22Rv1 (cell line): ENCODE results near the gene SHROOM2.

Source experiments
- CTCF ChIP-seq: fragments of 450-650 bp; IDR thresholded peaks from 2 replicates; pipeline ENCODE4 v1.5.1; 2017; ENCODE audit warnings: mild to moderate bottlenecking
- ZFX ChIP-seq: fragments of 450-650 bp; IDR thresholded peaks from 2 replicates; pipeline ENCODE4 v1.6.1; 2017; ENCODE audit warnings: antibody characterized with exemption, borderline replicate concordance

DNA sequence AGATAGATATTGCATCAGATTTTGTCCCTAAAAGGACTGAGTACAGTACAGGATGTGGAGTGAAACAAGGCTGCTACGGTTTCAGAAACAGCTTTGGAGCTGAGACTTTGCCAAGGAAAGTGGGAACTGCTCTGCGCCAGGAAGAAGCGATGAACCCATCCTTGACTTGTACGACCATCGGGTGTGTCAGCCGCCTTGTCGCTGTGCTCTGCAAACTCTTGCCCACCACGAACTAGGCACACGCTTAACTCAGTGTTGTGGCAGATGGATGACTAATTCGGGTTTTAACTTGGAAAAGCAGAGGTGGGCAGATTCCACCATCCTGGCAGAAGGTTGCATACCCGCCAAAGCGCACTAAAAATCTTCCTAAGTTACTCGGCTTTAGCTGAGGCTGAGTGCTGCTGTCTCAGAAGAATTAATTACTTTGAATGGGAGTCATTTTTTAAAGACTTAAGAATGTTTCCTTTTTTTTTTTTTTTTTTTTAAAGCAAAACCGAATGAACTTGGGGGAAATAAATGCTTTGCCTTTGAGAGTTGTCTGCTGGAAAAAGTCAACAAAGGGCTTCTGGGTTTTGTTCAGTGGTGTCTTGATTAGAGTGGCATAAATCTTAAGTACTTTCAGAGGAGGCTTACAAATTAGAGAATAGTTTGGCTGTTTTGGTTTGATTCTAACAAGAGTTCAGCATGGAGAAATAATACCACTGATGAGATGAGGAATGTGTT is 69.5 kb downstream of the SHROOM2 start:
- no peak for TF ChIP-seq CTCF
- TF ChIP-seq ZFX, result no peak
